H4 (cell line): Measurements from ENCODE around the gene ARID2. TPM values are rescaled to one million over a fixed set of nuclear protein-coding genes. Genes with fewer than 3 reads are reported as not detected.

Experiments used
- DNase-seq: peaks from one replicate; pipeline ENCODE4 v3.0.0-alpha.2; 2015; ENCODE audit warnings: low spot score
- total RNA-seq: library from RNA; depleted of rRNA; stranded (reverse); fragments of >200 nt; shearing (Covaris generic); gene quantifications from 2 replicates; pipeline ENCODE4 v1.2.3, GENCODE V29; 2014

Gene ARID2
- total RNA-seq, 1 experiment from 2014 or later, result 12.1 TPM

DNA sequence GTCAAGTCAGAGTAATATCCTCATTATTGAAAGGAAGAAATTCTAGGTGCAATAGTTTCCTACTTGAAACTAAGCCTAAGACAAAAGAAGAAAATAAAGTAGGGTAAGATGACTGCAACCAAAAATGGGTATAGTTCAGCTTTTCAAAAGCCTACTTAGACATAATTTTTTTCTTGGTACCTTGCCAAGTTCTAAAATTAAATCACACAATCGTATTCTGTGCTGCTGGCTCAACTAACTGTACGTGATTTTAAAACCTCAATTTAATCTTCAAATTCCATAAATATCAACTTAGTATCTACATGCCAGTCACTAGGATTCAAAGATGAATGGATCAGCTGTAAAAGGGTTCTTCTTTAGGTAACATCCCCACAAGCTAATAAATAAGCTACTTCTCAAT, 204.0 kb downstream of the ARID2 start:
- no peak for DNase-seq

DNA sequence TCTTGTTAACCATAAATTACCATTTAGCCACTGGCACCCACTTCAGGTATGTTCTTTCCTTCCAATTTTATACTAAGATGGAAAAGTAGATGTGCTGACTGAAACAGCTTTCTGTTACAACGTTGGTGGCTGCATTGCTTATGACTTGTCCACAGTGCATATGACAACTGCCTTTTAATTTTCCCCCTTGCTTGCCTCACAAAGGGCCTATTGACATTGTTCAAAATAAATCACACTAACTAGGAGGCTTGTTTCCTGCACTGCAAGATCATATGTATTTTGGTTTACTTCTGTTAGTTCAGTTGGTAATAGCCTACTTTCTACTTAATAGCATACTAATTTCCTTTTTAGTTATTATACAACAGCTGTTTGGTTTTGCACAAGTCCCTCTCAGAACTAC, 205.4 kb downstream of the ARID2 start:
- no peak for DNase-seq

DNA sequence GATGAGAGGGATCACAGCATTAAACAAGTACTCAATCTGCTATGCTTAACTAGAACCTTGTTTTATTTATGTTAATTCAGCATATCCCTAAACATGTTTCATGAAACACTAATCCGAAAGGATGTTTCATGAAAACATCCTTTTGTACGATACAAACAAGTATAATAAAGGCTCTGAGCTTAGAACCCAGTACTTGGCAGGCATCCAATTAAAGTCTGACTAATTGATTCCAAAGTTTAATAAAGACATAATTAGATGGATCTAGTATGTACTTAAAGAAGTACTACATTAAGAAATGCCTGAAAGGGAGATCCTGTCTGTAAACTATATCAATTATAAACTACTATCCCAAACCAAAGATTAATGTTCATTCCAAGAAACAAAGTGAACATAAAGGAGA, 209.1 kb downstream of the ARID2 start:
- DNase-seq, result no peak

DNA sequence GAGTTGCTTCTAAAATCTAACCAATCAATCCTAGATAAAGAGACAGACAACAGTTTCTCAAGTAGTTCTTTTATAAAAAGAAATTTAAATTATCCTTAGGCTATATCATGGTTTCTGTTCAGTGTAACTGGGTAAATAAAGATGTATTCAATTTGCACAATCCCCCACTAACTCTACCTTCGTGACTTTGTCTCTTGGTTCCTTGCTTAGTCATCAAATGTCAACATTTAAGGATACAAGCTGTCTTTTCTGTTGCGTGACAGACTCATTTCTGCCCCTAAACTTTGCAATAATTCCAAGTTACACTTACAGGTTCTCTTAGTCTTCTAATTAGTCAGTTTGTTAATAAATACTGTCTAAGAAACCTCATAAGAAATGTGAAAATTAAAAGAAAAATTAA, 210.3 kb downstream of the ARID2 start:
- no peak for DNase-seq

DNA sequence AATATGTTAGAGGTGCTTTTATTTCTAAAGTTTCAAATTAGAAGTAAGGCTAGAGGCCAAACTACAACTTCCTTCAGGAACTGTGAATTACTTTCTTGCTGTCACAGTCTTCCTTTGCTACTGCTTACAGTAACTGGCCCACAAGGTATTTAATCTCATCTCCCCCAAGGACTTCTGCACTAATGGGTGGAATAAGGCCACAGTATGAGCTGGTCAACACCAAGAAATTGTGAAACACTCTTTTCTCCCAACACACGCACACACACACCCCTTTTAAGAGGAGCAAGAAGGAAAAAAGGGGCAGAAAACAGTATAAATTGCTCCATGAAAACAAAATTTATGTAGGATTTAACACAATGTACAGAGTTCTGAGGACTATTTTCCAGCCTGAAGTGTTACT, 215.3 kb downstream of the ARID2 start:
- no peak for DNase-seq

DNA sequence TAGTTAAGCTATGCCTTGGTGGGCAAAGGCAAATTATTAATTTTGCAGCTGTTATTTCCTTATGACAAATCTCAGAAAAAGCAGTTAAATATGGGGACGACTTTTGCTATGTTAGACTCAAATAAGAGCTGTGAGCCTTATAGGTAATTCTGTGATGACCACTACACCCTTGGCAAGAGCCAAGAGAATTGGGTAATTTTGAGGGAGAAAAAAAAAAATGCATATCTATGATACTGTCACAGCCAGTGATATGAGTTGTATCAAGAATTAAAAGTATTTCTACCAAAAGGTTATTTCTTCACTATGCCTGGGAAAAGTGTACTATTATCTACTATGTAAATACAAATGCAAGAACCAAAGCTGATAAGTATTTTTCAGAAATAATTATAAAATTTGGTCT, 216.9 kb downstream of the ARID2 start:
- no peak for DNase-seq

DNA sequence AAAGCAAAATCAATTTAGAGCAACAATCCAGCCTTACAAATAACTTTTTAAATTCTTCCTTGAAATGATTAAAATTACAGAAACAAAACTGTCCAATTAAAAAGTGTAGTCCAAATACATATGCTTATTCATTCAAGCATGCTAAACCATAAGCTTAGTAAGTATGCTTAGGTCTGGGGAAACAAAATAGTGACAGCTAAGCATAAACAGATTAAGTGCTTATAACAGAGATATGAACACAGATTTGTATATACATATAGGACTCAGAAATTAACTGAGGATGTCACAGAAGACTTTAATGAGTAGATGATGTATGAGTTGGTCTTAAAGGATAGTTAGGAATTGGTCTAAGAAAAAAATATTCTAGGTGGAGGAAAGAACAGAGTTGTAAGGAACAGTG, 219.0 kb downstream of the ARID2 start:
- no peak for DNase-seq
